HG02981 (cell line): ENCODE data around the gene RXRG.

ENCODE experiments used
- ATAC-seq: cut with Tn5 transposase; IDR thresholded peaks from one replicate; pipeline ENCODE4 v1.9.1; 2021; ENCODE audit warnings: mild to moderate bottlenecking, moderate library complexity; ENCODE audit not compliant: unreplicated experiment

The RXRG gene

GRCh38 chr1:165451691-165452090, 6.8 kb upstream of the RXRG start:
- no peak for ATAC-seq

- ATAC-seq, result no peak
Observed at GRCh38 chr1:165449131-165449530, 4.2 kb upstream of the RXRG start.

GRCh38 chr1:165445388-165445787, 462 bp upstream of the RXRG start:
- no peak for ATAC-seq

- ATAC-seq, result no peak
Observed at GRCh38 chr1:165443539-165444311, 1.2 kb downstream of the RXRG start.

GRCh38 chr1:165442653-165443052, 2.3 kb downstream of the RXRG start:
- ATAC-seq, result no peak

GRCh38 chr1:165442053-165442452, 2.9 kb downstream of the RXRG start:
- no peak for ATAC-seq

- no peak for ATAC-seq
Observed at GRCh38 chr1:165441166-165441880, 3.6 kb downstream of the RXRG start.

GRCh38 chr1:165439330-165439729, 5.6 kb downstream of the RXRG start:
- no peak for ATAC-seq

GRCh38 chr1:165436994-165437393, 7.9 kb downstream of the RXRG start:
- ATAC-seq, result no peak

- ATAC-seq, result no peak
Observed at GRCh38 chr1:165435801-165436200, 9.1 kb downstream of the RXRG start.

- ATAC-seq, result no peak
Observed at GRCh38 chr1:165434281-165434680, 10.6 kb downstream of the RXRG start.

- ATAC-seq, result peak; percentile 77
Observed at GRCh38 chr1:165431079-165431478, 13.8 kb downstream of the RXRG start.

- no peak for ATAC-seq
Observed at GRCh38 chr1:165426745-165427144, 18.2 kb downstream of the RXRG start.

- no peak for ATAC-seq
Observed at GRCh38 chr1:165425621-165426020, 19.3 kb downstream of the RXRG start.

- ATAC-seq, result peak; percentile 58
Observed at GRCh38 chr1:165424454-165425216, 20.3 kb downstream of the RXRG start.

- no peak for ATAC-seq
Observed at GRCh38 chr1:165423136-165423535, 21.8 kb downstream of the RXRG start.

GRCh38 chr1:165420655-165421054, 24.3 kb downstream of the RXRG start:
- ATAC-seq, result no peak

- no peak for ATAC-seq
Observed at GRCh38 chr1:165419839-165420238, 25.1 kb downstream of the RXRG start.

- no peak for ATAC-seq
Observed at GRCh38 chr1:165418195-165418594, 26.7 kb downstream of the RXRG start.

- no peak for ATAC-seq
Observed at GRCh38 chr1:165416876-165417275, 28.1 kb downstream of the RXRG start.

GRCh38 chr1:165415068-165415467, 29.9 kb downstream of the RXRG start:
- no peak for ATAC-seq

- no peak for ATAC-seq
Observed at GRCh38 chr1:165414620-165415019, 30.3 kb downstream of the RXRG start.
